Right lobe of liver (tissue), 6 donors: ENCODE results near the gene TNFAIP6. TPM values are rescaled to one million over a fixed set of nuclear protein-coding genes. Genes with fewer than 3 reads are reported as not detected.
A peak's percentile ranks its signal among the peaks of the same experiment; 100 is the strongest.
"Not testable (repeated sequence)": the region's sequence is repeated elsewhere in the genome, so short reads cannot be mapped to it uniquely, and the experiment has no call there.

Experiments used
- ATAC-seq, 4 donors: fragments of 200-7000 bp; cut with Tn5 transposase; one replicate each; pipeline ENCODE4 v1.9.1; 2020; ENCODE audit warnings: mild to moderate bottlenecking in 4 of 4, moderate library complexity in 4 of 4
- DNase-seq, 3 donors: peaks; one replicate each; pipeline ENCODE4 v3.0.0-alpha.2; 2020
- H3K27ac ChIP-seq, 3 donors: fragments of 200-600 bp; one replicate each; pipeline ENCODE4 v1.8.0; 2022
- H3K27me3 ChIP-seq, 2 donors: fragments of 200-600 bp; one replicate each; pipeline ENCODE4 v1.8.0; 2022
- H3K36me3 ChIP-seq, 4 donors: fragments of 200-600 bp; sonication (generic) in 1 of 4; one replicate each; pipeline versions ENCODE4 v1.5.1 to v1.8.0; 2017 to 2022; ENCODE audit warnings: control low read depth in 1 of 4
- H3K4me1 ChIP-seq, 4 donors: fragments of 200-600 bp; sonication (generic) in 1 of 4; one replicate each; pipeline versions ENCODE4 v1.5.1 to v1.8.0; 2017 to 2022; ENCODE audit warnings: control low read depth in 1 of 4
- H3K4me3 ChIP-seq, 3 donors: fragments of 200-600 bp; one replicate each; pipeline ENCODE4 v1.8.0; 2022
- H3K9me3 ChIP-seq, 4 donors: fragments of 200-600 bp; sonication (generic) in 1 of 4; one replicate each; pipeline versions ENCODE4 v1.5.1 to v1.8.0; 2017 to 2022; ENCODE audit warnings: control low read depth in 1 of 4
- CTCF ChIP-seq, 4 donors: fragments of 200-600 bp in 3 of 4; fragments of 450-650 bp in 1 of 4; IDR thresholded peaks; one replicate each; pipeline versions ENCODE4 v1.5.1 to v1.8.0; 2016 to 2022; ENCODE audit warnings: antibody characterized with exemption in 4 of 4, mild to moderate bottlenecking in 2 of 4
- POLR2A ChIP-seq: fragments of 450-650 bp; IDR thresholded peaks from one replicate; pipeline ENCODE4 v1.6.1; 2017; ENCODE audit warnings: antibody characterized with exemption, mild to moderate bottlenecking
- WGBS: methylation state at CpG from one replicate; pipeline ENCODE4 v1.1.6; 2018; ENCODE audit warnings: low coverage, low lambda C conversion rate; ENCODE audit not compliant: insufficient coverage; ENCODE audit errors: missing lambda C conversion rate; 5-methylcytosine and 5-hydroxymethylcytosine counted together
- intact Hi-C, 2 donors: fragments of 100-400 bp; cut with DNase I; formaldehyde crosslinking; loops; one replicate each; pipeline versions ENCODE4 v1.11.2 to v1.14.1; 2022
- long read RNA-seq: library from polyadenylated mRNA; unstranded; transcript quantifications from one replicate; pipeline ENCODE4 v2.0.0, GENCODE V29; 2019
- total RNA-seq, 6 experiments: library from RNA; depleted of rRNA in 2 of 6; stranded (reverse); fragments of >200 nt in 2 of 6; fragmentation: NEBNext Ultra II Directional in 3 of 6; extraction: Animal tissue kit (Norgen Biotek cat#: 25700) in 3 of 6; gene quantifications; one replicate each; pipeline versions ENCODE4 v1.1.0 to v1.2.4, GENCODE V29; 2016 to 2023
- donor health status: DM: no; HTN: yes; CAD: no.
- donor health status: DM: no; HTN: no; CAD: no.
- donor health status: DM: no; HTN: no; CAD: no.
- donor health status: DM: no; HTN: yes; CAD: no.
- donor health status: DM: no; HTN: yes; CAD: no.

TNFAIP6 gene
- under 1 TPM in 2 of 6 experiments, not detected in 4; 0.15 to 0.31 TPM for total RNA-seq
- long read RNA-seq = 0 reads

GRCh38 chr2:151357359-151357758 is at the start of gene TNFAIP6:
TNFAIP6 (plus strand) TSS chr2:151357592; CDS start chr2:151357667, 75 bp downstream.
- peak in 1 of 4 donors; percentile 28 for ATAC-seq
- TF ChIP-seq POLR2A = no peak
- TF ChIP-seq CTCF (IDR thresholded peaks at IDR 0.05) = no peak

GRCh38 chr2:151310313-151310712 is 47.1 kb upstream of the TNFAIP6 start:
- H3K4me1 ChIP-seq, intact Hi-C loops, H3K27me3 ChIP-seq, ATAC-seq, H3K4me3 ChIP-seq, H3K9me3 ChIP-seq, DNase-seq, H3K36me3 ChIP-seq, H3K27ac ChIP-seq: not testable (repeated sequence)
- 88% methylated on average over 6 of the region's 6 CpGs for WGBS

More at GRCh38 chr2:151357359-151357758, at the start of gene TNFAIP6:
- Histone ChIP-seq H3K4me1 (no peaks in the 10 kb centered on the region), H3K36me3 (no peaks in the 10 kb centered on the region), H3K27me3 (no peaks in the 10 kb centered on the region), H3K9me3 (no peaks in the 10 kb centered on the region), H3K27ac (no peak within 1 kb of the TSS), H3K4me3 (no peak within 1 kb of the TSS)
- intact Hi-C loops = no loop called here
- no peak for DNase-seq
- 47% methylated on average over 3 of the region's 3 CpGs for whole genome bisulfite sequencing

- H3K4me3 ChIP-seq, H3K4me1 ChIP-seq, intact Hi-C loops, H3K9me3 ChIP-seq, ATAC-seq, DNase-seq, H3K27me3 ChIP-seq, H3K36me3 ChIP-seq, H3K27ac ChIP-seq: not testable (repeated sequence)
- WGBS = 89% methylated on average over 6 of the region's 6 CpGs
These were observed 45.0 kb upstream of the TNFAIP6 start for GRCh38 chr2:151312440-151312839.

GRCh38 chr2:151315381-151315903 is 42.0 kb upstream of the TNFAIP6 start:
- no peak overlapping the region for H3K4me3 ChIP-seq
- H3K27ac ChIP-seq = no peak overlapping the region
- TF ChIP-seq POLR2A = no peak
- no peaks in the 10 kb centered on the region for H3K27me3 ChIP-seq
- no peak for DNase-seq
- no peaks in the 10 kb centered on the region for H3K9me3 ChIP-seq
- H3K36me3 ChIP-seq = no peaks in the 10 kb centered on the region
- H3K4me1 ChIP-seq = no peaks in the 10 kb centered on the region
- WGBS = 62% methylated on average over 2 of the region's 7 CpGs
- no peak for ATAC-seq
- intact Hi-C loops = no loop called here

- no peaks in the 10 kb centered on the region for H3K27me3 ChIP-seq
- no peaks in the 10 kb centered on the region for H3K36me3 ChIP-seq
- TF ChIP-seq POLR2A (no peak), CTCF (IDR thresholded peaks at IDR 0.05) (no peak)
- ATAC-seq (no peak), DNase-seq (no peak)
- no peaks in the 10 kb centered on the region for H3K9me3 ChIP-seq
- H3K4me1 ChIP-seq = no peaks in the 10 kb centered on the region
- WGBS = 61% methylated on average over 4 of the region's 4 CpGs
- no peak overlapping the region for H3K4me3 ChIP-seq
- H3K27ac ChIP-seq = no peak overlapping the region
- intact Hi-C loops = no loop called here
These were observed 31.8 kb upstream of the TNFAIP6 start for GRCh38 chr2:151325581-151326095.

- WGBS = 85% methylated on average over 1 of the region's 1 CpG
- no peaks in the 10 kb centered on the region for H3K4me1 ChIP-seq
- H3K9me3 ChIP-seq = no peaks in the 10 kb centered on the region
- no peaks in the 10 kb centered on the region for H3K36me3 ChIP-seq
- intact Hi-C loops = no loop called here
- DNase-seq (no peak), ATAC-seq (no peak)
- H3K27ac ChIP-seq = no peak overlapping the region
- no peak overlapping the region for H3K4me3 ChIP-seq
- no peak for TF ChIP-seq CTCF (IDR thresholded peaks at IDR 0.05)
- TF ChIP-seq POLR2A = no peak
- no peaks in the 10 kb centered on the region for H3K27me3 ChIP-seq
These were observed 30.8 kb upstream of the TNFAIP6 start for GRCh38 chr2:151326554-151326953.
